Mesodermal cell (in vitro differentiated cells): Measurements from ENCODE around the gene MAP3K19.
"Not testable (repeated sequence)": the region's sequence is repeated elsewhere in the genome, so short reads cannot be mapped to it uniquely, and the experiment has no call there.

ENCODE experiments used
- H3K27ac ChIP-seq: 2 replicates; pipeline ENCODE4 v1.7.0; 2013; ENCODE audit warnings: mild to moderate bottlenecking, low read depth, low read length, moderate library complexity; ENCODE audit not compliant: severe bottlenecking
- H3K36me3 ChIP-seq: 2 replicates; pipeline ENCODE4 v1.7.1; 2013; ENCODE audit warnings: mild to moderate bottlenecking, low read length, moderate library complexity; ENCODE audit not compliant: control insufficient read depth, insufficient read depth
- H3K4me1 ChIP-seq: one replicate; pipeline ENCODE4 v1.7.1; 2013; ENCODE audit warnings: mild to moderate bottlenecking, low read length; ENCODE audit not compliant: insufficient read depth, control insufficient read depth, poor library complexity, severe bottlenecking
- H3K4me3 ChIP-seq: 2 replicates; pipeline ENCODE4 v1.7.0; 2013; ENCODE audit warnings: low read length, control low read depth, mild to moderate bottlenecking; ENCODE audit not compliant: insufficient read depth, poor library complexity, severe bottlenecking; ENCODE audit errors: extremely low read depth
- H3K9me3 ChIP-seq: 2 replicates; pipeline ENCODE4 v1.7.1; 2013; ENCODE audit warnings: mild to moderate bottlenecking, low read length, moderate library complexity; ENCODE audit not compliant: control insufficient read depth
- WGBS, 2 experiments: methylation state at CpG; one replicate each; pipeline ENCODE4 v1.1.5; 2013; ENCODE audit warnings: missing lambda C conversion rate in 2 of 2; ENCODE audit not compliant: insufficient coverage in 2 of 2; 5-methylcytosine and 5-hydroxymethylcytosine counted together

The MAP3K19 gene

GRCh38 chr2:134982603-134983002, 64.6 kb downstream of the MAP3K19 start:
- H3K4me3 ChIP-seq = no peak overlapping the region
- WGBS, 2 experiments = no CpG with 5 or more reads among the region's 1 CpG
- H3K4me1 ChIP-seq = no peaks in the 10 kb centered on the region
- H3K9me3 ChIP-seq = peaks cover 3% of the 10 kb centered on the region
- H3K36me3 ChIP-seq = no peaks in the 10 kb centered on the region
- H3K27ac ChIP-seq = no peak overlapping the region

DNA sequence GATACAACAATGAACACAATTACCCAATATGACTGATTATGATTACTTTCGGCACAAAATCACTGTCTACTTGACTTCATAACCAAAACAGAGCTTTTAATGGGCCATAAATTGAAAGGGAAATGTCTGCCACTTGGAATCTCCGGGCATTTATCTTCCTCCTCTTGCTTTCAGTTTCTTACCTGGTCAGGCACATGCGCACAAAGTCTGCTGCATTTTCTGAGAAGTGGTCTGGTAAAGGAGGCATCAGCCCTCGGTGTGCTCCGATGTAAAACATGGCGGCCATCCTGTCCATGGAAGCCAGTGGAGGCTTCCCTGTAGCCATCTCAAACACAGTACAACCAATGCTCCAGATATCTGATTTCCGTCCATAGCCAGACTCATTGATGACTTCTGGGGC, 66.6 kb downstream of the MAP3K19 start:
- no peak overlapping the region for H3K4me3 ChIP-seq
- WGBS, 2 experiments = 96 to 97% methylated on average over 6 of the region's 7 CpGs

DNA sequence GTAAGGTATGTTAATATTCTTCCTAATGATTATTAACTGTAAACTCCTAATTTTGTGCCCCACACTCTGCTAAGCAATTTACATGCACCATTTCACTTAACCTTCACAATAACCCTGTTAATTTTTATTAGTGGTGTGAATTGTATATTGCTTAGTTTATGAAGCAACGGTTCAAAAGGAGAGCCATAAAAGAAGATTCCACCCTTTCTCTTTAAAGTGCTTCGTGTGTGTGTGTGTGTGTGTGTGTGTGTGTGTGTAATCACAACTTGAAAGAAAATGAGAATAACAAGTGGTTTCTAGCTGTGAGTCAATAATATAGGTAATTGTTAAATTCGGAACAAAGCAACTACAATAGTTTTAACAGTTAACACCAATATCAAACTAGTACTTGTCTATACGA, 68.0 kb downstream of the MAP3K19 start:
- Histone ChIP-seq H3K9me3 (peaks cover 4% of the 10 kb centered on the region), H3K4me3 (no peak overlapping the region), H3K4me1 (no peaks in the 10 kb centered on the region), H3K36me3 (no peaks in the 10 kb centered on the region), H3K27ac (no peak overlapping the region)
- 60% methylated on average over 1 of the region's 4 CpGs; no CpG with 5 or more reads in 1 of the 2 experiments for WGBS, 2 experiments

More for the DNA sequence above, 66.6 kb downstream of the MAP3K19 start:
- H3K36me3 ChIP-seq = no peaks in the 10 kb centered on the region
- peaks cover 3% of the 10 kb centered on the region for H3K9me3 ChIP-seq
- H3K4me1 ChIP-seq = no peaks in the 10 kb centered on the region
- H3K27ac ChIP-seq = no peak overlapping the region

DNA sequence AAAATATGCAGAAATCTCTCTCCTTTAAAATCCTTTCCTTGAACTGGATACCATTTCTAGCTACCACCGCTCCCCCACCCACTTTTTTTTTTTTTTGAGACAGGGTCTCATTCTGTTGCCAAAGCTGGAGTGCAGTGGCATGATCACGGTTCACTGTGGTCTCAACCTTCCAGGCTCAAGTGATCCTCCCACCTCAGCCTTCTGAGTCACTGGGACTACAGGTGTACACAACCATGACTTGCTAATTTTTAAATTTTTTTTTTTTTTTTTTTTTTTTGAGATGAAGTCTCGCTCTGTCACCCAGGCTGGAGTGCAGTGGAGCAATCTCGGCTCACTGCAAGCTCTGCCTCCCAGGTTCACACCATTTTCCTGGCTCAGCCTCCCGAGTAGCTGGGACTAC, 70.1 kb downstream of the MAP3K19 start:
- 88 to 100% methylated on average over 1 to 2 of the region's 5 CpGs for WGBS, 2 experiments
- H3K36me3 ChIP-seq, H3K4me1 ChIP-seq, H3K4me3 ChIP-seq, H3K9me3 ChIP-seq, H3K27ac ChIP-seq: not testable (repeated sequence)

- Histone ChIP-seq H3K4me1 (no peaks in the 10 kb centered on the region), H3K9me3 (peaks cover 9% of the 10 kb centered on the region), H3K36me3 (no peaks in the 10 kb centered on the region), H3K27ac (no peak overlapping the region), H3K4me3 (no peak overlapping the region)
- WGBS, 2 experiments = 89 to 94% methylated on average over 3 of the region's 3 CpGs
Measured at GRCh38 chr2:134976074-134976702, 71.1 kb downstream of the MAP3K19 start.

DNA sequence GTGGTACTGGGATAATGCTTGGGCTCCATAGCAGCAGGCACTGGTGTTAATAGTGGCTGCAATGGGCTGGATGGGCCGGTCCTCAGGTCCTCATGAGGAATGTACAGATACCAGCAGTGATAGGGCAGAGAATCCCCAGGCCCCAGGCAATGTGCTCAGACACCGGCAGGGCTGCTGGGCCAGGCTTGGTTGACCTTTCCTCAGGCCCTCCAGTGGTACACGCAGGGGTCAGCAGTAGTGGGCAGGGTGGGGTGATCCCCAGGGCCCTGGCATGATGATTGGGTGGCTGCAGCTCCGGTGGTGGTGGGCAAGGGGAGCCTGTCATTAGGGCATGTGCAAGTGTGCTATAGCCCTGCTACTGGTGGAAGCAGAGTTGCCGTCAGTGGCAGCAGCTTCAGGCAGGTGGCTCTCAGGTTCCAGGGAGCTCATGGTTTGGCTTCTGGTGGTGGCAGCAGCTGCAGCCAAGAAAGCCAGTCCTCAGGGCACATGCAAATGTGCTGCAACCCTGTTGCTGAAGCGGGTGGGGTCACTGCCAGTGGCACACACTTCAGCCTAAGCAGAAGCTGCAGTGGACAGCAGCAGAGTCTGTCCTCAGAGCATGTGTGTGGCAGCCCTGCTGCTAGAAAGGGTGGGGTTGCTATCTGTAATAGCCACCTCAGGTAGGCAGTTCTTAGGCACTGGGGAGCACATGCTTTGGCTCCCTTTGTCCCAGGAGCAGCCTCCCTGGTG, 71.8 kb downstream of the MAP3K19 start:
- no peaks in the 10 kb centered on the region for H3K4me1 ChIP-seq
- H3K4me3 ChIP-seq = no peak overlapping the region
- H3K27ac ChIP-seq = no peak overlapping the region
- no peaks in the 10 kb centered on the region for H3K36me3 ChIP-seq
- 86 to 96% methylated on average over 6 of the region's 6 CpGs for WGBS, 2 experiments
- H3K9me3 ChIP-seq = peaks cover 15% of the 10 kb centered on the region

DNA sequence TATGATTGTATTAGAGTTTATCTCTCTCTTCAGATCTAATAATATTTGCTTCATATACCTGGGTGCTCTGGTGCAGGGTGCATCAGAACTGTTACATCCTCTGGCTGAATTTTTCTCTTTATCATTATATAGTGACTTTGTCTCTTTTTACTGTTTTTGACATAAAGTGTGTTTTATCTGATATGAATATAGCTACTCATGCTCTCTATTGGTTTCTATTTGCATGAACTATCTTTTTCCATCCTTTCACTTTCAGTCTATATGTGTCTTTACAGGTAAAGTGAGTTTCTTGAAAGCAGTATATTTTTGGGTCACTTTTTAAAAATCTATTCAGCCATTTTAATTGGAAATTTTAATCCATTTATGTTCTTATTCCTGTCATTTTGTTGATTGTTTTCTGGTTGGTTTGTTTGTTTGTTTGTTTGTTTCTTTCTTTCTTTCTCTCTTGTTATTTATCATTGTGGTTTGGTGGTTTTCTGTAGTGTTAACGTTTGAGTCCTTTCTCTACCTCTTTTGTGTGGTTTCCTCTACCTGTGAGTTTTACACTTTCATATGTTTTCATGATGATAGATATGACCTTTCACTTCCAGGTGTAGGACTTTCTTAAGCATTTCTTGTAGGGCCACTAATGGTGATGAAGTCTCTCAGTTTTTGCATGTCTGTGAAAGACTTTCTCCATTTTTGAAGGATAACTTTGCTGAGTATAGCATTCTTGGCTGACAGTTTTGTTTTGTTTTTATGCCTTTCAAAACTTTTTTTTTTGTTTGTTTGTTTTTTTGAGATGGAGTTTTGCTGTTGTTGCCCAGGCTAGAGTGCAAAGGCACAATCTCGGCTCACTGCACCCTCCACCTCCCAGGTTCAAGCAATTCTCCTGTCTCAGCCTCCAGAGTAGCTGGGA, 73.8 kb downstream of the MAP3K19 start:
- Histone ChIP-seq H3K4me3 (no peak overlapping the region), H3K4me1 (no peaks in the 10 kb centered on the region), H3K36me3 (no peaks in the 10 kb centered on the region), H3K27ac (no peak overlapping the region), H3K9me3 (peaks cover 15% of the 10 kb centered on the region)
- no CpG with 5 or more reads among the region's 2 CpGs for WGBS, 2 experiments

DNA sequence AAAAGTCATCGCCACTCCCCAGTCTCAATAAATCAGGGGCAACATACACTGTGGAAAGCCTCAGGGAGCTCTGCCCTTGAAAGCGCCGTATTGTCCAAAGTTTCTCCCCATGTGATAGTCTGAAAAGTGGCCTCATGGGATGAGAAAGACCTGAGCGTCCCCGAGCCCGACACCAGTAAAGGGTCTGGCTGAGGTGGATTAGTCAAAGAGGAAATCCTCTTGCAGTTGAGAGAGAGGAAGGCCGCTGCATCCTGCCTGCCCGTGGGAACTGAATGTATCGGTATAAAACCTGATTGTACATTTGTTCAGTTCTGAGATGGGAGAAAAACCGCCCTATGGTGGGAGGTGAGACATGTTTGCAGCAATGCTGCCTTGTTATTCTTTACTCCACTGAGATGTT, 80.1 kb downstream of the MAP3K19 start:
- H3K27ac ChIP-seq, H3K36me3 ChIP-seq, H3K4me3 ChIP-seq, H3K4me1 ChIP-seq, H3K9me3 ChIP-seq: not testable (repeated sequence)
- WGBS, 2 experiments = 96 to 99% methylated on average over 9 to 10 of the region's 10 CpGs

DNA sequence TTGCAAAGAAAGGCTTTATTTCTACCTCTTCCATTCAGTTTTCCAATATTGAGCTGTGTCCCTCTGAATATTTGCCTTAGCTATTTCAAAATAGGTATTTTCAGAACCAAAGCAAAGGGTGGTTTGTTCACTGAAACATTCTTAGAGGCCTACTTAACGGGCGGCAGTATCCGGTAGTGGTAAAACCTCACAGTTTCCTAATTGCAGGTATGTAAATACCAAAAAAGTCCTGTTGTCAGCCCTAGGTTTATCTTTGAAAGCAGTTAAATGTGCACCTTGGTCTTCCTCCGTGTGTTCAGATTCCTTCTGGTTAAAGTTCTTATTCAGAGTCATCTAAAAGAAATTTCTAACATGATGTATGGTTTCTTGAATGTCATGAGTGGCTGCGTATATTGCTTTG, 89.8 kb downstream of the MAP3K19 start:
- Histone ChIP-seq H3K4me3 (no peak overlapping the region), H3K9me3 (no peaks in the 10 kb centered on the region), H3K4me1 (no peaks in the 10 kb centered on the region), H3K27ac (no peak overlapping the region), H3K36me3 (peaks cover 40% of the 10 kb centered on the region)
- 94 to 95% methylated on average over 3 to 4 of the region's 5 CpGs for WGBS, 2 experiments

DNA sequence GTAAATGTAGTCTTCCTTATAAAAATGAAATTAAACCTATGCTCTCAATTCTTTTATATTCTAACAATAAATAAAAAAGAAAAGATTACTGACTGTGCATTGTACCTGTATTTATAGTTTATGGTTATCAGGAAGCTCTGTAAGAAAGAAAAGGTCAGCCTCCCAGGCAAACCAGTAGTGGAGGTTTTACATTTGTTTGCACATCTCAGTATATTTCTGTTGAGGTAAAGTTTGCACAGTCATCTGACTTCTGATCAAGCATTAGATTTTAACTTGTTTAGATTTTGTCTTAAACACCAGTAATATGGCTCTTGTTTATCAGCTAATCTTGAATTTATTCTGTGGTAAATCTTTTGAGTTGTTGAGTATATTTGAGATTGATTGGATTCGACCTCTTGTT, 91.5 kb downstream of the MAP3K19 start:
- 100% methylated on average over 1 of the region's 1 CpG; no CpG with 5 or more reads in 1 of the 2 experiments for WGBS, 2 experiments
- Histone ChIP-seq H3K4me1 (no peaks in the 10 kb centered on the region), H3K36me3 (peaks cover 57% of the 10 kb centered on the region)

More for the DNA sequence above, 91.5 kb downstream of the MAP3K19 start:
- Histone ChIP-seq H3K27ac (no peak overlapping the region), H3K4me3 (no peak overlapping the region), H3K9me3 (no peaks in the 10 kb centered on the region)
